OCI-LY7 (cell line): ENCODE data around the gene RASGRP2. TPM values are rescaled to one million over a fixed set of nuclear protein-coding genes. Genes with fewer than 3 reads are reported as not detected.

ENCODE experiments used
- BruUV-seq: library from RNA; stranded (reverse); fragments of 400-500 nt; replicated peaks from 2 replicates; lab custom pipeline; 2021; lab: Mats Ljungman, UMichigan
- CTCF ChIA-PET: fragments of 300-600 bp; sonication (Branson Sonifier 250); formaldehyde crosslinking; loops from one replicate; lab custom pipeline; 2022; ENCODE audit warnings: antibody characterized with exemption; ENCODE audit not compliant: unreplicated experiment; lab: Charles Lee
- POLR2A ChIA-PET: fragments of 300-600 bp; sonication (Branson Sonifier 250); formaldehyde crosslinking; loops from one replicate; lab custom pipeline; 2022; ENCODE audit warnings: antibody characterized with exemption; lab: Charles Lee
- DNase-seq: peaks from one replicate; pipeline ENCODE4 v3.0.0-alpha.2; 2015; ENCODE audit warnings: low spot score
- H2AFZ ChIP-seq: fragments of 200-600 bp; sonication (generic), shearing (Covaris generic); 2 replicates; pipeline ENCODE4 v1.6.1; 2014; ENCODE audit warnings: mild to moderate bottlenecking, antibody characterized with exemption, low read length, moderate library complexity
- H3K27ac ChIP-seq: fragments of 200-600 bp; sonication (generic); 2 replicates; pipeline ENCODE4 v1.5.1; 2014; ENCODE audit warnings: mixed run types, low read depth, mild to moderate bottlenecking, moderate library complexity, low read length, inconsistent platforms; ENCODE audit not compliant: poor library complexity, severe bottlenecking
- H3K36me3 ChIP-seq: fragments of 200-600 bp; sonication (generic); 2 replicates; pipeline ENCODE4 v1.6.1; 2014; ENCODE audit warnings: mild to moderate bottlenecking, antibody characterized with exemption, low read length, moderate library complexity, mixed read lengths; ENCODE audit not compliant: insufficient read depth
- H3K4me1 ChIP-seq: fragments of 200-600 bp; sonication (generic); 2 replicates; pipeline ENCODE4 v1.5.1; 2014; ENCODE audit warnings: mild to moderate bottlenecking, low read length; ENCODE audit not compliant: insufficient read depth, poor library complexity, severe bottlenecking
- H3K4me2 ChIP-seq: fragments of 200-600 bp; sonication (generic); 2 replicates; pipeline ENCODE4 v1.6.1; 2014; ENCODE audit warnings: mild to moderate bottlenecking, low read length
- H3K4me3 ChIP-seq: fragments of 200-600 bp; sonication (generic); 2 replicates; pipeline ENCODE4 v1.5.1; 2014; ENCODE audit warnings: mild to moderate bottlenecking, low read depth, low read length; ENCODE audit not compliant: poor library complexity, severe bottlenecking
- H3K79me2 ChIP-seq: fragments of 200-600 bp; sonication (generic); 2 replicates; pipeline ENCODE4 v1.6.1; 2016; ENCODE audit warnings: low read depth, mild to moderate bottlenecking, low read length, moderate library complexity, mixed read lengths; ENCODE audit not compliant: insufficient read depth
- H3K9me2 ChIP-seq: fragments of 200-600 bp; sonication (generic); 2 replicates; pipeline ENCODE4 v1.6.1; 2016; ENCODE audit warnings: mild to moderate bottlenecking, low read length, mixed read lengths; ENCODE audit not compliant: insufficient read depth
- H3K9me3 ChIP-seq: fragments of 200-600 bp; sonication (generic); 2 replicates; pipeline ENCODE4 v1.6.1; 2014; ENCODE audit warnings: mild to moderate bottlenecking, mixed run types, low read length, mixed read lengths
- H4K20me1 ChIP-seq: fragments of 200-600 bp; sonication (generic); 2 replicates; pipeline ENCODE4 v1.6.1; 2014; ENCODE audit warnings: mild to moderate bottlenecking, antibody characterized with exemption, low read length, moderate library complexity, mixed read lengths; ENCODE audit not compliant: insufficient read depth
- EZH2phosphoT487 ChIP-seq: fragments of 200-600 bp; sonication (generic); IDR thresholded peaks from 2 replicates; pipeline ENCODE4 v1.6.1; 2018; ENCODE audit warnings: low read depth, borderline replicate concordance, mild to moderate bottlenecking, mixed run types, antibody characterized with exemption, low read length, moderate library complexity, mixed read lengths
- intact Hi-C: fragments of 100-400 bp; cut with micrococcal nuclease; formaldehyde crosslinking; loops from one replicate; pipeline ENCODE4 v1.10.0; 2022; ENCODE audit not compliant: unreplicated experiment
- total RNA-seq, 2 experiments: library from RNA; depleted of rRNA in 1 of 2; stranded (reverse); fragments of >200 nt in 1 of 2; shearing (Covaris generic) in 1 of 2; gene quantifications; 2 replicates each; pipeline ENCODE4 v1.2.3, GENCODE V29; 2014 to 2022
- TF ChIP-seq, protein P1 (sequence below): fragments of 200-600 bp; sonication (generic); conservative IDR thresholded peaks from 2 replicates; pipeline ENCODE4 v1.5.1; 2014; ENCODE audit warnings: mild to moderate bottlenecking, antibody characterized with exemption, low read length, moderate library complexity, mixed read lengths

RASGRP2 gene
- total RNA-seq, 2 experiments from 2014 or later, result 127 to 195 TPM

DNA sequence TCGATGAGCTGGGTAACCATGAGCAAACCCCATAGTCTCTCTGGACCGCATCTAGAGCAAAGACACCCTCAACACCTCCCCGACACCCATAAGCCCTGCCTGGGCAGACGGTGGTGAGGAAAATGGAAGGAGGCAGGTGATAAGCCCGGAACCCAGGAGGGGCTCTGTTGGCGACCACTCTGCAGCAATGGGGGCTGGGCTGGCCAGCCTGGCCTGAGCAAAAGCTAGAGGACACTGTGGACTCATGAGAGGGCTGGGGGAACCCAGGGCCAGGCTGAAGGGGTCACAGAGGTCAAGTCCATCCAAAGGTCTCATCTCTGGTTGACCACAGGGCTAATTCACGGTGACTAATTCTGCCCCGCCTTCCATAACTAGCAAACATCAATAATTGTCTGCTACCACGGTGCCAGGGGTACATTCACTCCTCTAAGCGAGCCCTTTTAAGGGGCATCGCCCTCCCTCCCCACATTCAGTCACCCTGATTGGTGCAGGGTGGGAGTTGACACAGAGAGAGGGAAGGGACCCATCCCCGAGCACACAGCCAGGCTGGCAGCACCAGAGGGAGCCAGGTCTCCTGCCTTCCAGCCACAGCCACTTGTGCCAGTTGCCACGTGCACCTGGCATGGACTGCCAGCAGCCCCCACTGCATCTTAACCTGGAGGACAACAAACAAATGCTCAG, 11.9 kb upstream of the RASGRP2 start:
- no peak overlapping the region for H2AFZ ChIP-seq
- TF ChIP-seq EZH2phosphoT487, result no peak
- TF ChIP-seq, protein P1, sequence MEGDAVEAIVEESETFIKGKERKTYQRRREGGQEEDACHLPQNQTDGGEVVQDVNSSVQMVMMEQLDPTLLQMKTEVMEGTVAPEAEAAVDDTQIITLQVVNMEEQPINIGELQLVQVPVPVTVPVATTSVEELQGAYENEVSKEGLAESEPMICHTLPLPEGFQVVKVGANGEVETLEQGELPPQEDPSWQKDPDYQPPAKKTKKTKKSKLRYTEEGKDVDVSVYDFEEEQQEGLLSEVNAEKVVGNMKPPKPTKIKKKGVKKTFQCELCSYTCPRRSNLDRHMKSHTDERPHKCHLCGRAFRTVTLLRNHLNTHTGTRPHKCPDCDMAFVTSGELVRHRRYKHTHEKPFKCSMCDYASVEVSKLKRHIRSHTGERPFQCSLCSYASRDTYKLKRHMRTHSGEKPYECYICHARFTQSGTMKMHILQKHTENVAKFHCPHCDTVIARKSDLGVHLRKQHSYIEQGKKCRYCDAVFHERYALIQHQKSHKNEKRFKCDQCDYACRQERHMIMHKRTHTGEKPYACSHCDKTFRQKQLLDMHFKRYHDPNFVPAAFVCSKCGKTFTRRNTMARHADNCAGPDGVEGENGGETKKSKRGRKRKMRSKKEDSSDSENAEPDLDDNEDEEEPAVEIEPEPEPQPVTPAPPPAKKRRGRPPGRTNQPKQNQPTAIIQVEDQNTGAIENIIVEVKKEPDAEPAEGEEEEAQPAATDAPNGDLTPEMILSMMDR, result no peak
- no peak overlapping the region for H3K4me2 ChIP-seq
- no peaks in the 10 kb centered on the region for H3K9me3 ChIP-seq
- H3K9me2 ChIP-seq, result no peaks in the 10 kb centered on the region
- intact Hi-C loops, result no loop called here
- DNase-seq, result no peak
- BruUV-seq, result no TSS peak
- no peak overlapping the region for H3K27ac ChIP-seq
- no peaks in the 10 kb centered on the region for H3K79me2 ChIP-seq
- ChIA-PET CTCF (no interaction called here), POLR2A (no interaction called here)
- no peaks in the 10 kb centered on the region for H4K20me1 ChIP-seq
- H3K4me3 ChIP-seq, result no peak overlapping the region
- peaks cover 9% of the 10 kb centered on the region for H3K4me1 ChIP-seq
- no peaks in the 10 kb centered on the region for H3K36me3 ChIP-seq

DNA sequence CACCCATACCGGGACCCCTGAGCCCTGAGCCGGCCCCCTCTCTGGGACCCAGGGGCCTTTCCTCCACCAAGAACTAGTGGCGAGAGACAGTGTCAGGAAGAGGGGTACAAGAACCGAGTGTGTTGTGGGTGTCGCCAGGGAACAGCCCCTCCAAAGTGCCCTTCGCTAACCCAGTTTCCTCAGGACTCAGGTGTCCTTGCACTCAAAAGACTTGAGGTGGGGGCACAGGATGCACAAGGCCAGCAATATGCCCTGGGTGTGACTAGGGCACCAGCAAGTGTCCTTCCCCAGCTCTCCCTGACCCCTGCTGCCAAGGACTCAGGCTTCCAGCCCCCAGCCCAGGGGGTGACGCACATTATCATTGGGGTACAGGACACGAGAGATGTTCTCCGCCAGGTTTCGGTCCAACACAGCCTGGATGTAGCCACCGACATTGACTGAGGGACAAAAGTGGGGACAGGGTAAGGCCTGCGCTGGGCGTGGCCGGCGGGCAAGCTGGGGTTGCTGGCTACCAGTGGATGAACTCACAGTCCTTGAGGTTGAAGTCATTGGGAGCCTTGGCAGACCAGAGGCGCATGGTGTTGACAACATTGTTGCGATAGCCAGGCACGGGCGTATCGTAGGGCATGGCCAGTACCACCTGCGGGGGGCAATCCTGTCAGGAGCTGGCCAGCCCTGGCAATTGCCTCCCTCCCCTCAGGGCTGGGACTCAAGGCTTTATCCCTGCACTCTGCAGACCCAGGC, 11.1 kb upstream of the RASGRP2 start:
- no peaks in the 10 kb centered on the region for H3K9me2 ChIP-seq
- H3K36me3 ChIP-seq, result no peaks in the 10 kb centered on the region
- DNase-seq, result no peak
- intact Hi-C loops, result no loop called here
- no TSS peak for BruUV-seq
- peaks cover 4% of the 10 kb centered on the region for H3K4me1 ChIP-seq
- no peak overlapping the region for H3K4me3 ChIP-seq
- H4K20me1 ChIP-seq, result no peaks in the 10 kb centered on the region
- no peak overlapping the region for H3K4me2 ChIP-seq
- ChIA-PET CTCF (no interaction called here), POLR2A (no interaction called here)
- TF ChIP-seq, protein P1, result no peak
- no peak for TF ChIP-seq EZH2phosphoT487
- H3K27ac ChIP-seq, result no peak overlapping the region
- no peak overlapping the region for H2AFZ ChIP-seq
- H3K9me3 ChIP-seq, result no peaks in the 10 kb centered on the region
- H3K79me2 ChIP-seq, result no peaks in the 10 kb centered on the region
